IPS-18a (cell line): Measurements from ENCODE around the gene SYF2.
A peak's percentile ranks its signal among the peaks of the same experiment; 100 is the strongest.
"Not testable (repeated sequence)": the region's sequence is repeated elsewhere in the genome, so short reads cannot be mapped to it uniquely, and the experiment has no call there.

Experiments
- H3K27ac ChIP-seq: one replicate; pipeline ENCODE4 v1.5.1; 2013; ENCODE audit warnings: low read length
- H3K27me3 ChIP-seq: one replicate; pipeline ENCODE4 v1.6.1; 2013; ENCODE audit warnings: mild to moderate bottlenecking, low read length; ENCODE audit not compliant: control insufficient read depth, insufficient read depth
- H3K36me3 ChIP-seq: one replicate; pipeline ENCODE4 v1.6.1; 2013; ENCODE audit warnings: low read depth, low read length; ENCODE audit not compliant: control insufficient read depth
- H3K4me1 ChIP-seq: one replicate; pipeline ENCODE4 v1.6.1; 2013; ENCODE audit warnings: low read depth, low read length; ENCODE audit not compliant: control insufficient read depth
- H3K4me3 ChIP-seq: one replicate; pipeline ENCODE4 v1.5.1; 2013; ENCODE audit warnings: low read length
- H3K9ac ChIP-seq: one replicate; pipeline ENCODE4 v1.6.1; 2013; ENCODE audit warnings: mild to moderate bottlenecking, low read length, moderate library complexity
- H3K9me3 ChIP-seq: one replicate; pipeline ENCODE4 v1.6.1; 2013; ENCODE audit warnings: low read depth, low read length; ENCODE audit not compliant: control insufficient read depth

The SYF2 gene

GRCh38 chr1:25243907-25244306, 11.6 kb upstream of the SYF2 start:
- Histone ChIP-seq H3K9me3 (no peaks in the 10 kb centered on the region), H3K27me3 (no peaks in the 10 kb centered on the region), H3K9ac (no peak overlapping the region), H3K27ac (no peak overlapping the region), H3K4me3 (no peak overlapping the region), H3K36me3 (peaks cover 39% of the 10 kb centered on the region), H3K4me1 (peaks cover 12% of the 10 kb centered on the region)

GRCh38 chr1:25239681-25240541, 7.6 kb upstream of the SYF2 start:
- H3K27me3 ChIP-seq, result no peaks in the 10 kb centered on the region
- H3K4me1 ChIP-seq, result peaks cover 6% of the 10 kb centered on the region
- peaks cover 32% of the 10 kb centered on the region for H3K36me3 ChIP-seq
- peak overlapping the region; percentile 68 for H3K9ac ChIP-seq
- H3K27ac ChIP-seq, result peak overlapping the region; percentile 83
- H3K4me3 ChIP-seq, result peak overlapping the region; percentile 76
- no peaks in the 10 kb centered on the region for H3K9me3 ChIP-seq

GRCh38 chr1:25238046-25238445, 5.7 kb upstream of the SYF2 start:
- H3K27me3 ChIP-seq, result no peaks in the 10 kb centered on the region
- no peaks in the 10 kb centered on the region for H3K9me3 ChIP-seq
- H3K36me3 ChIP-seq, result peaks cover 16% of the 10 kb centered on the region
- H3K9ac ChIP-seq, result no peak overlapping the region
- no peak overlapping the region for H3K27ac ChIP-seq
- peaks cover 9% of the 10 kb centered on the region for H3K4me1 ChIP-seq
- no peak overlapping the region for H3K4me3 ChIP-seq

- H3K4me3 ChIP-seq, H3K9me3 ChIP-seq, H3K27ac ChIP-seq, H3K36me3 ChIP-seq, H3K9ac ChIP-seq, H3K27me3 ChIP-seq, H3K4me1 ChIP-seq: not testable (repeated sequence)
Observed at GRCh38 chr1:25236261-25236660, 4.0 kb upstream of the SYF2 start.

GRCh38 chr1:25235411-25235810, 3.1 kb upstream of the SYF2 start:
- not testable (repeated sequence) for H3K9ac ChIP-seq, H3K9me3 ChIP-seq, H3K36me3 ChIP-seq, H3K27me3 ChIP-seq, H3K4me3 ChIP-seq, H3K27ac ChIP-seq, H3K4me1 ChIP-seq

- peak overlapping the region; percentile 99 for H3K4me3 ChIP-seq
- peak overlapping the region; percentile 91 for H3K9ac ChIP-seq
- peaks cover 3% of the 10 kb centered on the region for H3K4me1 ChIP-seq
- H3K9me3 ChIP-seq, result no peaks in the 10 kb centered on the region
- H3K27ac ChIP-seq, result peak overlapping the region; percentile 92
- peaks cover 24% of the 10 kb centered on the region for H3K36me3 ChIP-seq
- H3K27me3 ChIP-seq, result no peaks in the 10 kb centered on the region
Observed at GRCh38 chr1:25232866-25233784, 823 bp upstream of the SYF2 start.

- no peaks in the 10 kb centered on the region for H3K27me3 ChIP-seq
Observed at GRCh38 chr1:25223471-25223870, 8.8 kb downstream of the SYF2 start.

GRCh38 chr1:25222606-25223005, 9.7 kb downstream of the SYF2 start:
- H3K4me1 ChIP-seq, result no peaks in the 10 kb centered on the region
- no peak overlapping the region for H3K9ac ChIP-seq
- peaks cover 41% of the 10 kb centered on the region for H3K36me3 ChIP-seq
- H3K4me3 ChIP-seq, result no peak overlapping the region
- no peaks in the 10 kb centered on the region for H3K27me3 ChIP-seq
- H3K9me3 ChIP-seq, result no peaks in the 10 kb centered on the region
- H3K27ac ChIP-seq, result no peak overlapping the region

More at GRCh38 chr1:25223471-25223870, 8.8 kb downstream of the SYF2 start:
- no peaks in the 10 kb centered on the region for H3K9me3 ChIP-seq
- peaks cover 49% of the 10 kb centered on the region for H3K36me3 ChIP-seq
- no peaks in the 10 kb centered on the region for H3K4me1 ChIP-seq
- H3K4me3 ChIP-seq, result no peak overlapping the region
- H3K27ac ChIP-seq, result no peak overlapping the region
- H3K9ac ChIP-seq, result no peak overlapping the region

- Histone ChIP-seq H3K9ac (no peak overlapping the region), H3K4me3 (no peak overlapping the region), H3K27ac (no peak overlapping the region), H3K27me3 (no peaks in the 10 kb centered on the region), H3K9me3 (no peaks in the 10 kb centered on the region), H3K36me3 (peaks cover 29% of the 10 kb centered on the region), H3K4me1 (no peaks in the 10 kb centered on the region)
Observed at GRCh38 chr1:25220666-25221065, 11.6 kb downstream of the SYF2 start.

- Histone ChIP-seq H3K27me3 (no peaks in the 10 kb centered on the region), H3K4me3 (no peak overlapping the region), H3K36me3 (peaks cover 25% of the 10 kb centered on the region), H3K27ac (no peak overlapping the region), H3K9ac (no peak overlapping the region), H3K4me1 (no peaks in the 10 kb centered on the region), H3K9me3 (no peaks in the 10 kb centered on the region)
Observed at GRCh38 chr1:25219661-25220251, 12.5 kb downstream of the SYF2 start.

- Histone ChIP-seq H3K9ac (no peak overlapping the region), H3K9me3 (no peaks in the 10 kb centered on the region), H3K4me1 (no peaks in the 10 kb centered on the region), H3K36me3 (peaks cover 11% of the 10 kb centered on the region), H3K27ac (no peak overlapping the region), H3K27me3 (no peaks in the 10 kb centered on the region), H3K4me3 (no peak overlapping the region)
Observed at GRCh38 chr1:25217598-25218232, 14.6 kb downstream of the SYF2 start.
